Astrocyte of the hippocampus (primary cell): ENCODE data around the gene CBFA2T2.
A peak's percentile ranks its signal among the peaks of the same experiment; 100 is the strongest.
"Not testable (repeated sequence)": the region's sequence is repeated elsewhere in the genome, so short reads cannot be mapped to it uniquely, and the experiment has no call there.

ENCODE experiments used
- DNase-seq: peaks from one replicate; pipeline ENCODE4 v3.0.0; 2011; ENCODE audit warnings: low read depth, low spot score

The CBFA2T2 gene

GRCh38 chr20:33549229-33549999 is 59.5 kb downstream of the CBFA2T2 start:
- DNase-seq, result no peak

DNA sequence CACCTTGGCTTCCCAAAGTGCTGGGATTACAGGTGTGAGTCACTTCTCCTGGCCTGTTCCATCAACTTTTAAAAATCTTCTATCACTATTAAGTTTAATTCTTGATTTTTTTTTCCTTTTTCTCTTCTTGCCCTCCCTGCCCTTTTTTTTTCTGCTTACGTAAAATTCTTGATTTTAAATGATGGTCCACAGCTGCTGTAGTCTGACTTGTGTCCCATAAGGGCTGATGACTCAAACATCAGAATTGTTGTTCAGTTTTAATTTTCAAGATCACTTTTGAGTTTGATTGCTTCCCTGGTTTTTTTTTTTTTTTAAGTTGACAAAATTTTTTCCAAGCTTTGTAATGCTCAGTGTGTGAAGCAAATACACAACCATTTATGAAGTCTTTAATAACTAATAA is 61.9 kb downstream of the CBFA2T2 start:
- DNase-seq, result no peak

- DNase-seq, result no peak
Measured at GRCh38 chr20:33552519-33552918, 62.6 kb downstream of the CBFA2T2 start.

GRCh38 chr20:33553516-33553915 is 63.6 kb downstream of the CBFA2T2 start:
- DNase-seq, result no peak

DNA sequence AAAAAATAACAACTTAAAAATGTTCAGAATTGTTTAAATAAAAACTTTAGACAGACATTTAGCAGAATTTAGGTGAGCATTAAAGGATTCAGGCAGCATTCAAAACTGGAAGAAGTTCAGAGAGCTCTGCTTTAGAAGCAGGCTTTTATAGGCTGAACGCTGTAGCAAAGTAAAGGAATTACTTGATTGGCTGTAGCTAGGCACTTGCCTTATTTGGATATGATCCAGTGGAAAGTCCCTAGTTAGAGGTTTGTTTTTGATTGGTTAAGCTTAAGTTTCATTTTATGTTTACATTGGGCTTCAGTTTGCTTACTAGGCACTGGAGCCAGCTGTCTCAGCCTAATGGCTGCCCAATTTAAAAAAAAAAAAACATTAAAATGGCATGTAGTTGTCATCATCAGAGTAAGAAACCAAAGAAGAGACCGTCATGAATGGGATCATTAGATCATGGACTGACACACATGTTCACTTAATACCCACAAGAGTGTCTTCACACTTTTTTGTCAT is 65.1 kb downstream of the CBFA2T2 start:
- peak; percentile 92 for DNase-seq

DNA sequence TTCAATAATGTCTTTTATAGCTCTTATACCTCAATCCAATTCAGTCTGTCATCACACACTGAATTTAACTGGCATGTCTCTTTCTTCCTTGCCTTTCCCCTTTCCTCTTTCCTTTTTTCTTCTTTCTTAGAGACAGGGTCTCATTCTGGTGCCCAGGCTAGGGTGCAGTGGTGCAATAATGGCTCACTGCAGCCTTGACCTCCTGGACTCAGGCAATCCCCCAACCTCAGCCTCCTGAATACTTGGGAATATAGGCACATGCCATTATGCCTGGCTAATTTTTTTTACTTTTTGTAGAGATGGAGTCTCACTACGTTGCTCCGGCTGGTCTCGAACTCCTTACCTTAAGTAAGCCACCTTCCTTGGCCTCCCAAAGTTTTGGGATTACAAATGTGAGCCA is 65.9 kb downstream of the CBFA2T2 start:
- no peak for DNase-seq

DNA sequence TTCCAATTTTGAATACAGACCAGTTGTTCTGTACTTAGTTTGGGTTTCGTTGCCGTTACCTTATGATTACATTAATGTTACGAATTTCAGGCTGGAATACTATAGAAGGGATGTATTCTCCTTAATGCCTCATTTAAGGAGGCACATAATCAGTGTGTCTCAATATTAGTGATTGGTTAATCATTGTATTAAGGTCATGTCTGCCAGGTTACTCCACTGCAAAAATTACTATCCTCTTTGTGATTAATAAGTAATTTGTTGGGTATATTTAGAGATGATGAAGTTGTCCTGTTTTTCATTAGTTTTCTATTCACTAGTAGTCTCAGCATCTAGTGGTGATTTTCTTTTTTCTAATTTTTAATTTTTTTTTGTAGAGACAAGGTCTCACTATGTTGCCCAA is 66.3 kb downstream of the CBFA2T2 start:
- DNase-seq, result no peak

GRCh38 chr20:33558348-33559144 is 68.7 kb downstream of the CBFA2T2 start:
- no peak for DNase-seq

- DNase-seq, result no peak
Measured at GRCh38 chr20:33559212-33559611, 69.3 kb downstream of the CBFA2T2 start.

- no peak for DNase-seq
Measured at GRCh38 chr20:33560026-33560425, 70.1 kb downstream of the CBFA2T2 start.

GRCh38 chr20:33561053-33561452 is 71.2 kb downstream of the CBFA2T2 start:
- DNase-seq, result not testable (repeated sequence)

- DNase-seq, result peak; percentile 86
Measured at GRCh38 chr20:33561692-33562601, 72.1 kb downstream of the CBFA2T2 start.

DNA sequence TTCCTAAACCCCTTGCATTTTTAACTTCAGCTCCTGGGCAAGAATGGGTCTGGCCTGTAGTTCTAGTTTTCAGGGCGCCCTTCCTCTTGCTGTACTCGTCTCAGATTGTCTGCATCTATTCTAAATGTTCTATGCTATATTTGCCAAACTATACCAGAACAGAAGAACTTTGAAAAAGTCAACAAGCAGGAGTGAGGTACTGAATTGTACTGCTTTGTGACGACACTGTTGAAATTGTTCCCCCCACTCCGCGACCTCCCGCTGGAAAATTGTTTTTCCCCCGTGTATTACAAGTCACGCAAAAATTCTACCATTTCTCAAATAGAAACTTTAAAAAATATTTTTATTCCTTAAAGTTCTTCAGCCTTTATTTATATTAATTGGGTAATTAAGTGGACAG is 73.9 kb downstream of the CBFA2T2 start:
- DNase-seq, result no peak

DNA sequence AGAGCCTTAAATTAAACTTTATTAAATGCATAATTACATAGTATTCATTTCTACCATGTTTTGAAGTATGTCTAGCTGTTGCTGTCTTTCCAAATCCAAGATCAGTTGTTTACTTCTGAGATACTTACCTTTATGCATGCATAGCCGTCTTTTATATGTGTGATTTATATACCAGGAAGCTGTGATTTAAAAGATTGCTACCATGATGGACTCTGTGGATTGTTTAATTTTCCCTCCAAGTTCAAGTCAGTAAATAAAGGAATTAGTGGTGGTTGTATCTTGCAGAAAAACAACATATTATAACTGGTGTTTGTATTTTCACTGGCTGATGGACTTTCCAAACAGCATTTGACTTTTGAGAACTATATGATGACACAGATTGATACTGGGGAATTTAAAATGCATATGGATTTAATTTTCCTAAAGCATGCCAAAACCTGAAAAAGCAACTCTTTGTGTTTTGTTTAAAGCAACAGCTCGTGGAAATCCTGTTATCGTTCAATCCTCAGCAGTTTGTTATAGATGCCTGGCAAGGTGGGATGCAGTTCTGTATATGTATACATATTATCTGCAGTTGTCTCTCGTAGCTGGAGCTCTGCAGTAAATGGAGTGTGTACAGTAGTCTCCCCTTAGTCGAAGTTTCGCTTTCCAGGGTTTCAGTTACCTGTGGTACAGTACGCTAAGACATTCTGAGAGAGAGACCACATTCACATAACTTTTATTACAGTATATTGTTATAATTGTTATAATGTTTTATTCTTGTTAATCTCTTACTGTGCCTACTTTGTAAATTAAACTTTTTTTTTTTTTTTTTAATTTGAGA is 77.1 kb downstream of the CBFA2T2 start:
- DNase-seq, result no peak

- no peak for DNase-seq
Measured at GRCh38 chr20:33567949-33568348, 78.1 kb downstream of the CBFA2T2 start.

DNA sequence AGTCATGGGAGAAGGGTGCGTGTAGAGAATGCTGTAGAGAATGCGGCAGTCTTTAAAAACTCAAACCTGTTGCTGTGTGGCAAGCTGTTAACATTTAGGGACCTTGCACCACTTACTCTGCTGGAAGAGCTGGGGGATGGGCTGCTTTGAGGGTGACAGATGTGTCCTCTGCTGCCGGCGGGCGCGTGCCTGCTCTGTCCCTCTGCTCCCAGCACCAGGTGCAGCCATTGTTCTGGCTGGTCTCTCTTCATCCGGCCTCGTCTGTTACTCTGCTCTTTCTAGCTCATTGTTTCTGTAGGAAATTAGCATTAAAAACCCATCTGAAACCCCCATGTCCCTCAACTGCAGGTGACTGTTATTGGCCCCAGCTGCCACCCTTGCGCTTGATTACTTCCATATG is 78.5 kb downstream of the CBFA2T2 start:
- DNase-seq, result no peak

DNA sequence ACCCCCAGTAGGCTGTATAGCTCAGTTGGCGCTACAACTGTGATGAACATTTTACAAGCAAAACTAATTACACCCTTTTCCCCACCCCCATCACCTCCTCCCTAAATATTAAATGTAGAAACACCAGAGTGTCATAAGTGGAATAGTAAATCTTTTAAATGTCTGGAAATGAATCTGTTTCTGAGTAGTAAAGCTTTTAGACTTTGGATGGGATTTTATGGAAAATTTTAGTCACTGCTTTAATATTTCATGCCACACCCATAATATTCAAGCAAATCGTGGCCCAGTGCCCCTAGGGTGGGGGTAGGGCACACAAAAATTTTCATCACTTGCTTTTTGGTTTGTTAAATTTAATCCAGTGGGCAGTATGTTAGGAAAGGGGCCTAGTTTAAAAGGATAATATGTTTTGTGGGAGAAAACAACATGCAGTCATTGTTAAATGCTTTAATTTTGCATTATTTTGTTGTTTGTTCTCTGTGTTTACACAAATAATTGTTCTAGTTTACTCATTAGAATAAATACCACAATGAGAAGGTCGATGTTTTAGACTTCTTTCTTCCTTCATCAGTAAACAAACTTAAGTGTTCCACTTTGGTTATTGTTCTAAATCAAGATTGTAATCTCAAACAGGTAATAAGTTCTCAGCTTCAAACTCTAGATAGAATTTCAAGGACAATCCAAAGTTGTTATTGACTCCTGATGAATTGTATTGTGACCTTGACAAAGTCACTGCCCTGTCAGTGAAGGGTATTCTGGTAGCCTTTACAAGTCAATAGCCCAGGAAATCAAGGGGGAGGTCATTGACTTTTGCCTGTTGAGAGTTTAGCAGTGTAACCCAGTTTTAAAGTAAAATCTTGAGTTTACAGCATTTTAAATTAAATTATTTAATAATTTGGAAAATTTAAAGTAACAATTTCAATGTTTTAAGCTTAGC is 79.2 kb downstream of the CBFA2T2 start:
- DNase-seq, result no peak

DNA sequence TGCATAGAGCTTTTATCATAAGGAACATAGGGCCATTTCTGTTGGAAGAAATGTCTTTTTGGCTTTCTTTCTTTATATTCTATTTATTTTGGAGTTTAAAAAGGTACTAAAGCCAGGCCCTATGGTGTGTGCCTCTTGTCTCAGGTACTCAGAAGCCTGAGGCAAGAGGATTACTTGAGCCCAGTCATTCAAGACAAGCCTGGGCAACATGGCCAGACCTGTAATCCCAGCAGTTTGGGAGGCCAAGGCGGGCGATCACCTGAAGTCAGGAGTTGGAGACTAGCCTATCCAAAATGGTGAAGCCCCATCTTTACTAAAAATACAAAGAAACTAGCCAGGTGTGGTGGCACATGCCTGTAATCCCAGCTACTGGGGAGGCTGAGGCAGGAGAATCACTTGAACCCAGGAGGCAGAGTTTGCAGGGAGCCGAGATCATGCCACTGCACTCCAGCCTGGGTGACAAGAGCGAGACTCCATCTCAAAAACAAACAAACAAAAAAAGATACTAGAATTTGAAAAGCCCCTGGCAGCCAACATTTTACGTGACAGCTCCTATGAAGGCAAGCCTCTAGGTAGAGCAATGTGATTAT is 80.0 kb downstream of the CBFA2T2 start:
- DNase-seq, result no peak

DNA sequence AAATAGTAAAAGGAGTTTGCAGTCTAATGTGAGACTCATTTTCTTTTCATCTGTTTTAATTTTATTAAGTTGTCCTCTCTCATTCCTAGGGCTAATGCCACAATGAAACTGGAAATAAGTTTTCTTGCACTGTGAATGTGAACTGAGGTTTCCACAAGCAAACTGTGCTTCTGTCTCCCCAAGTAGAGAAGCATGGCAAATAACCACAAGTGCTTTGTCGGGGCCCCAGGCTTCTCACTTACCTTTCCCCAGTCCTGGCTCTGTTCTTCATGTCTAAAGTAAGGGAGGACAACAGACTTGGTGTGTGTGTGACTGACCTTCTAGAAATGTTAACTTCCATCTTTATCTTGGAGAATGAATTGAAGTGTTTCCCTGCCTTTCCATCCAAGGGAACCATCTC is 80.8 kb downstream of the CBFA2T2 start:
- DNase-seq, result no peak
